Rectal smooth muscle tissue (tissue), 1 donor: ENCODE results near the gene CADPS2.
A peak's percentile ranks its signal among the peaks of the same experiment; 100 is the strongest.

Source experiments
- H3K27ac ChIP-seq: one replicate; pipeline ENCODE4 v1.7.0; 2013; ENCODE audit warnings: low read depth, low read length, inconsistent platforms
- H3K27me3 ChIP-seq: one replicate; pipeline ENCODE4 v1.7.0; 2013; ENCODE audit warnings: low read length; ENCODE audit not compliant: control insufficient read depth, insufficient read depth
- H3K36me3 ChIP-seq: one replicate; pipeline ENCODE4 v1.7.0; 2013; ENCODE audit warnings: low read length; ENCODE audit not compliant: control insufficient read depth, insufficient read depth
- H3K4me1 ChIP-seq: one replicate; pipeline ENCODE4 v1.7.0; 2013; ENCODE audit warnings: low read length; ENCODE audit not compliant: control insufficient read depth, insufficient read depth
- H3K4me3 ChIP-seq: one replicate; pipeline ENCODE4 v1.7.0; 2013; ENCODE audit warnings: low read length
- H3K9ac ChIP-seq: one replicate; pipeline ENCODE4 v1.7.0; 2013; ENCODE audit warnings: low read length

Gene CADPS2

DNA sequence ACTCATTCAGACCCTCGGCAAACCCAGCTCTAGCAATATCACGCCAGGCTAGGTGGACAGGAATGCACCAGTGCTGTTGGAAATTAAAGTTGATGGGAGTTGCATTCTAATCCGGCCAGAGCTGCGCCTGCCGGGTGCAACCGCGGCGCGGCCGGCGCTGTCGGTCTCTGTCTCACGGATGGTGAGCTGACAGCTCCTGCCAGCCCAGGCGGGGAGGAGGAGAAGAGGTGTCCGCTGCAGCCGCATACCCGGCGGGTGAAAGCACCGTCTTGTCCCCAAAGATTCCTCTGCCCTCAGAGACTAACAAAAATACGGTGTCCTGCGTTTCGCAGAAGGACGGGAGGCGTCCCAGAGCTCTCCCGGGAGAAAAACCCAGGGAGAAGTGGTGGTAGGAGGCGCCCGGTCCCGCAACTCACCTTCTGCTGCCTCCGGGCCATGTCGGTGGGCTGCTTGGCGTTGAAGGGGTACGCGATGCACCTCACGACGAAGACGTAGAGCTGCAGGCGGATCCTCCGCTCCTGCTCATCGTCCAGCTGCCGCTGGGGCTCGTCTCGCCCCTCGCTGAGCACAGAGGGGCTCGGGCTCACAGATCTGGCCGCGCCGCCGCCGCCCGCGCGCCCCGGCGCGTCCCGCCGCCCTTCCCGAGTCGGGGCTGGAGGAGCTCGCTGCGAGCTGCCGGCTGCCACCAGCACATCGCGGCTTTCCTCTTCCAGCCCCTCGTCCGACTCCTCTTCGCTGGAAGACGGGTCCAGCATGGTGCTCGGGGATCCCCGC is 490 bp downstream of the CADPS2 start:
- Histone ChIP-seq H3K36me3 (no peaks in the 10 kb centered on the region), H3K4me3 (peak overlapping the region; percentile 91), H3K27ac (peak overlapping the region; percentile 78), H3K9ac (peak overlapping the region; percentile 57), H3K27me3 (no peaks in the 10 kb centered on the region), H3K4me1 (peaks cover 3% of the 10 kb centered on the region)

GRCh38 chr7:122884186-122884585 is 2.1 kb downstream of the CADPS2 start:
- Histone ChIP-seq H3K9ac (no peak overlapping the region), H3K4me3 (no peak overlapping the region), H3K27me3 (no peaks in the 10 kb centered on the region), H3K27ac (no peak overlapping the region), H3K36me3 (no peaks in the 10 kb centered on the region), H3K4me1 (peaks cover 3% of the 10 kb centered on the region)

DNA sequence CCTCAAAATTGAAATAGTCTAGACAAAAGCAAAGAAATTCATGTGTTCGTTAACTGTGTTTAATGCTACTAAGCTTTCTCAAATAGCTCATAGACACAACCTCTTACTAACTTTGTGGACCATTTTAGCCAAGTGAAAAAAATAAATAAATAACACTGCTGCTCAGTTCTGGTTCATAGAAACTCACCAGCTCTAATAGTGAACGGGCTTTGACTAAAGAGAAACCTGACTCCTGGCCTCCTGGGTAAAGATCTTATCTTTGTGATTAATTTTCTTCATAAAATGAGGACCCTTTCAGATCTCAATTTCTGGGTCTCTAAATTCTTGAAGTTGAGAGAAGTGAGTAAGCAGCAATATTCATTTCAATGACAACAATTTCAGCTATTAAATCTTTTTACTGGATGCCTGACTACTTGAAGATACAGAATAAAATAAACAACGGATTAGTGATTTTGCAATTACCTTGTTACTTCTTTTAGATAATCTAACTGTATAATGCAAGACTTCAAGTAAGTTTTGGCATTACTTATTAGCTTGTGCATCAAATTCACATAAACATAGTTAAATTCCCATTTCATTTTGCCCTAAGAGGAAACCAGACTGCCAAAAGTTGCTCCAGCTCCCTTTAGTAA is 3.1 kb downstream of the CADPS2 start:
- Histone ChIP-seq H3K27ac (no peak overlapping the region), H3K36me3 (no peaks in the 10 kb centered on the region), H3K9ac (no peak overlapping the region), H3K4me1 (peaks cover 3% of the 10 kb centered on the region), H3K4me3 (no peak overlapping the region), H3K27me3 (no peaks in the 10 kb centered on the region)

- Histone ChIP-seq H3K27me3 (no peaks in the 10 kb centered on the region), H3K9ac (no peak overlapping the region), H3K4me1 (no peaks in the 10 kb centered on the region), H3K4me3 (no peak overlapping the region), H3K27ac (no peak overlapping the region), H3K36me3 (no peaks in the 10 kb centered on the region)
These were observed 4.9 kb downstream of the CADPS2 start for GRCh38 chr7:122881324-122881723.

GRCh38 chr7:122869260-122869659 is 17.0 kb downstream of the CADPS2 start:
- H3K9ac ChIP-seq: no peak overlapping the region
- H3K27me3 ChIP-seq: no peaks in the 10 kb centered on the region
- no peaks in the 10 kb centered on the region for H3K4me1 ChIP-seq
- H3K4me3 ChIP-seq: no peak overlapping the region
- no peak overlapping the region for H3K27ac ChIP-seq
- H3K36me3 ChIP-seq: no peaks in the 10 kb centered on the region

DNA sequence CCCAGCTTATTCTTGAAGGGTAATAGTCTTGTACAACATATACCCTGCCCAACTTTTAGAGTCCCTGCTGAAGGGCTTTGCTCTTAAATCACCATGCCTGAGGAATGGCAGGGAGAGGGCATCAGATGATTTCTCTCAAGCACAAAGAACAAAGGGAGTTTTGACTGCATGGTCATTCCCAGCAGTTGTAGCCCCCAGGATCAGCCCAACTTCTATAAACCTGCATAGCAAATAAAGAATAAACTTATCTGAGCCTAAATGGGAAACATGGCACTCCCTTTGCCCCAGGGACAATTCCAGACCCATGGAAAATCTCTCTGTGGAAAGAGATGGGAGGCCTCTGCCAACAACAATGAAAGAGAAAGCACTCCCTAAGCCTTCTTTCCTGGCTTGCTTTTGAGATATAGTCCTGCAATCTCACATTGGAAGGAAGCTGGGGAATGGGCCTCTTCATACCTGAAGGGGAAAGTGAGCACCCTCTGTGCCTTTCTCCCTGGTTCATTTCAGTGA is 18.7 kb downstream of the CADPS2 start:
- no peaks in the 10 kb centered on the region for H3K27me3 ChIP-seq
- H3K4me1 ChIP-seq: no peaks in the 10 kb centered on the region
- H3K36me3 ChIP-seq: no peaks in the 10 kb centered on the region
- H3K27ac ChIP-seq: no peak overlapping the region
- no peak overlapping the region for H3K4me3 ChIP-seq
- H3K9ac ChIP-seq: no peak overlapping the region

DNA sequence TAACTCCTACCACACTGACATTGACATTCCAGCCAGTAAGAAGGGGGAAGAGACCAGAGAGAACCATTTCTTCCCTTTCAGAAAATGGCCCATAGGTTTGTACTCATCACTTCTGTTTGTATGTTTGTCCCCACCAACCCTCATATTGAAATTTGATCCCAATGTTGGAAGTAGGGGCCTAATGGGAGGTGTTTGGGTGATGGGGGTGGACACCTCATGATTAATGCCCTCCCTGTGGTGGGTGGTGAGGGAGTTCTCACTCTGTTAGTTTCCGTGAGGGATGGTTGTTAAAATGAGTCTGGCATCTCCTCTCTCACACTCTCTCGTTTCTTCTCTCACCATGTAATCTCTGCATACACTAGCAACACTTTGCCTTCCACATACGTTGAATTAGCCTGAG is 21.4 kb downstream of the CADPS2 start:
- Histone ChIP-seq H3K4me1 (no peaks in the 10 kb centered on the region), H3K36me3 (no peaks in the 10 kb centered on the region), H3K9ac (no peak overlapping the region), H3K27me3 (no peaks in the 10 kb centered on the region), H3K4me3 (no peak overlapping the region), H3K27ac (no peak overlapping the region)

GRCh38 chr7:122864016-122864415 is 22.2 kb downstream of the CADPS2 start:
- Histone ChIP-seq H3K27me3 (no peaks in the 10 kb centered on the region), H3K9ac (no peak overlapping the region), H3K27ac (no peak overlapping the region), H3K4me3 (no peak overlapping the region), H3K4me1 (no peaks in the 10 kb centered on the region), H3K36me3 (no peaks in the 10 kb centered on the region)

GRCh38 chr7:122858320-122858719 is 27.9 kb downstream of the CADPS2 start:
- H3K4me3 ChIP-seq: no peak overlapping the region
- H3K4me1 ChIP-seq: no peaks in the 10 kb centered on the region
- no peaks in the 10 kb centered on the region for H3K36me3 ChIP-seq
- H3K9ac ChIP-seq: no peak overlapping the region
- H3K27ac ChIP-seq: no peak overlapping the region
- no peaks in the 10 kb centered on the region for H3K27me3 ChIP-seq

DNA sequence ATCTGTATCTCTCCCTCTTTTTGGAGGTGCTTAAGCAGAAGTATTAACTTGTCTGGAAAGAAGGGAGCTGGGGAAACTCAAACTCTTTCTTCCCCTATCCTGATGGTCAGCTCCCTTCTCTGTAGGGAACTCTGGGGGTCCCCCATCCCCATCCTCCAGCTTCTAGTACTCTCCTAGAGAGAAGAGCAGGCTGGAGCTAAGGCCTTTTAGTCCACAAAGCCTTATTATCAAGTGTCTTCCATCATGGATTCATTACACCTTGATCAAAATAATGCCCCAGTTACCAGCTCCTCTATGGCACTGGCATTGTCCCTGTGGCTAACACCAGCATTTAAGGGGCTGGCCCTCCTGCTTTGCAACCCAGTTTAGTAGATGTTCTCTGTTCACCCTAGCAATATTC is 35.7 kb downstream of the CADPS2 start:
- Histone ChIP-seq H3K27ac (no peak overlapping the region), H3K9ac (no peak overlapping the region), H3K36me3 (no peaks in the 10 kb centered on the region), H3K4me1 (no peaks in the 10 kb centered on the region), H3K4me3 (no peak overlapping the region), H3K27me3 (no peaks in the 10 kb centered on the region)

DNA sequence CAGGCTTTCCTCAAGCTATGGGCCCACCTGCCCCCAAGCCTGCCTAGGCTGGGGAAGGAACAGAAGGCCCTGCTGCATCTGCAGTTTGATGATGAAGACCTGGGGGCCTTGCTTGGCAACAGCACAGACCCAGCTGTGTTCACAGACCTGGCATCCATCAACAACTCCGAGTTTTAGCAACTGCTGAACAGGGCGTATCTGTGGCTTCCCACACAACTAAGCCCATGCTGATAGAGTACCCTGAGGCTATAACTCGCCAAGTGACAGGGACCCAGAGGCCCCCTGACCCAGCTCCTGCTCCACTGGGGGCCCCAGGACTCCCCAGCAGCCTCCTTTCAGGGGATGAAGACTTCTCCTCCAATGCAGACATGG is 36.3 kb downstream of the CADPS2 start:
- Histone ChIP-seq H3K27ac (no peak overlapping the region), H3K4me1 (no peaks in the 10 kb centered on the region), H3K9ac (no peak overlapping the region), H3K36me3 (no peaks in the 10 kb centered on the region), H3K4me3 (no peak overlapping the region), H3K27me3 (no peaks in the 10 kb centered on the region)

- no peak overlapping the region for H3K27ac ChIP-seq
- H3K36me3 ChIP-seq: no peaks in the 10 kb centered on the region
- H3K27me3 ChIP-seq: no peaks in the 10 kb centered on the region
- no peaks in the 10 kb centered on the region for H3K4me1 ChIP-seq
- H3K4me3 ChIP-seq: no peak overlapping the region
- H3K9ac ChIP-seq: no peak overlapping the region
These were observed 36.8 kb downstream of the CADPS2 start for GRCh38 chr7:122849322-122849956.
